ENCODE results near the gene SRL.
"Not testable (repeated sequence)": the region's sequence is repeated elsewhere in the genome, so short reads cannot be mapped to it uniquely, and the experiment has no call there.

The SRL gene

GRCh38 chr16:4180511-4180910, 61.4 kb downstream of the SRL start:
- in situ Hi-C loops (cut with MboI; ENCODE audit: low pct_unique_long_range_greater_than_20kb, low sequenced_read_pairs), result no loop called here

GRCh38 chr16:4179763-4180260, 62.1 kb downstream of the SRL start:
- DNase-seq, result no peak
- in situ Hi-C loops (cut with MboI; ENCODE audit: low pct_unique_long_range_greater_than_20kb, low sequenced_read_pairs), result no loop called here

More at GRCh38 chr16:4180511-4180910, 61.4 kb downstream of the SRL start:
- peak; percentile 48 for DNase-seq

GRCh38 chr16:4179020-4179419, 62.9 kb downstream of the SRL start:
- DNase-seq, result no peak
- in situ Hi-C loops (cut with MboI; ENCODE audit: low pct_unique_long_range_greater_than_20kb, low sequenced_read_pairs), result no loop called here

GRCh38 chr16:4178468-4179010, 63.3 kb downstream of the SRL start:
- DNase-seq, result no peak
- in situ Hi-C loops (cut with MboI; ENCODE audit: low pct_unique_long_range_greater_than_20kb, low sequenced_read_pairs), result no loop called here

GRCh38 chr16:4176906-4177417, 64.9 kb downstream of the SRL start:
- in situ Hi-C loops (cut with MboI; ENCODE audit: low pct_unique_long_range_greater_than_20kb, low sequenced_read_pairs), result no loop called here
- peak; percentile 19 for DNase-seq

GRCh38 chr16:4175849-4176248, 66.0 kb downstream of the SRL start:
- in situ Hi-C loops (cut with MboI; ENCODE audit: low pct_unique_long_range_greater_than_20kb, low sequenced_read_pairs), result no loop called here
- DNase-seq, result no peak

- DNase-seq, result no peak
- in situ Hi-C loops (cut with MboI; ENCODE audit: low pct_unique_long_range_greater_than_20kb, low sequenced_read_pairs), result no loop called here
Observed at GRCh38 chr16:4172070-4172469, 69.8 kb downstream of the SRL start.

- in situ Hi-C loops (cut with MboI; ENCODE audit: low pct_unique_long_range_greater_than_20kb, low sequenced_read_pairs), result no loop called here
- DNase-seq, result no peak
Observed at GRCh38 chr16:4169415-4169814, 72.5 kb downstream of the SRL start.

- DNase-seq, result no peak
- in situ Hi-C loops (cut with MboI; ENCODE audit: low pct_unique_long_range_greater_than_20kb, low sequenced_read_pairs), result no loop called here
Observed at GRCh38 chr16:4166821-4167220, 75.1 kb downstream of the SRL start.

GRCh38 chr16:4160658-4161430, 81.0 kb downstream of the SRL start:
- in situ Hi-C loops (cut with MboI; ENCODE audit: low pct_unique_long_range_greater_than_20kb, low sequenced_read_pairs), result no loop called here
- DNase-seq, result no peak

- DNase-seq, result no peak
- in situ Hi-C loops (cut with MboI; ENCODE audit: low pct_unique_long_range_greater_than_20kb, low sequenced_read_pairs), result no loop called here
Observed at GRCh38 chr16:4159726-4160125, 82.2 kb downstream of the SRL start.

- in situ Hi-C loops (cut with MboI; ENCODE audit: low pct_unique_long_range_greater_than_20kb, low sequenced_read_pairs), result no loop called here
- DNase-seq, result no peak
Observed at GRCh38 chr16:4158143-4159093, 83.5 kb downstream of the SRL start.

GRCh38 chr16:4157376-4157825, 84.5 kb downstream of the SRL start:
- in situ Hi-C loops (cut with MboI; ENCODE audit: low pct_unique_long_range_greater_than_20kb, low sequenced_read_pairs), result no loop called here
- no peak for DNase-seq

- DNase-seq; in situ Hi-C loops (cut with MboI; ENCODE audit: low pct_unique_long_range_greater_than_20kb, low sequenced_read_pairs): not testable (repeated sequence)
Observed at GRCh38 chr16:4156503-4156902, 85.4 kb downstream of the SRL start.

- in situ Hi-C loops (cut with MboI; ENCODE audit: low pct_unique_long_range_greater_than_20kb, low sequenced_read_pairs); DNase-seq: not testable (repeated sequence)
Observed at GRCh38 chr16:4153364-4153763, 88.5 kb downstream of the SRL start.

- in situ Hi-C loops (cut with MboI; ENCODE audit: low pct_unique_long_range_greater_than_20kb, low sequenced_read_pairs), result no loop called here
- no peak for DNase-seq
Observed at GRCh38 chr16:4152267-4152666, 89.6 kb downstream of the SRL start.

GRCh38 chr16:4147236-4147635, 94.6 kb downstream of the SRL start:
- DNase-seq, result no peak
- in situ Hi-C loops (cut with MboI; ENCODE audit: low pct_unique_long_range_greater_than_20kb, low sequenced_read_pairs), result no loop called here

GRCh38 chr16:4142268-4142667, 99.6 kb downstream of the SRL start:
- in situ Hi-C loops (cut with MboI; ENCODE audit: low pct_unique_long_range_greater_than_20kb, low sequenced_read_pairs), result no loop called here
- no peak for DNase-seq

GRCh38 chr16:4141604-4142003, 100.3 kb downstream of the SRL start:
- DNase-seq, result no peak
- in situ Hi-C loops (cut with MboI; ENCODE audit: low pct_unique_long_range_greater_than_20kb, low sequenced_read_pairs), result no loop called here
